K562 (cell line): ENCODE data around the gene MBD6. TPM values are rescaled to one million over a fixed set of nuclear protein-coding genes. Genes with fewer than 3 reads are reported as not detected.

ENCODE experiments used
- AFF4 ChIP-seq: sonication (generic); formaldehyde crosslinking; IDR thresholded peaks from 2 replicates; pipeline ENCODE4 v1.8.0; 2023; ENCODE audit warnings: mild to moderate bottlenecking, missing genetic modification reagents
- CTBP1 ChIP-seq: fragments of 450-650 bp; IDR thresholded peaks from 2 replicates; pipeline ENCODE4 v1.6.1; 2016; ENCODE audit warnings: borderline replicate concordance
- KAT7 ChIP-seq: sonication (generic); formaldehyde crosslinking; IDR thresholded peaks from 2 replicates; pipeline ENCODE4 v1.8.0; 2022; ENCODE audit warnings: missing genetic modification reagents, mild to moderate bottlenecking, borderline replicate concordance
- LEF1 ChIP-seq: fragments of 450-650 bp; IDR thresholded peaks from 2 replicates; pipeline ENCODE4 v1.6.1; 2016; ENCODE audit warnings: mild to moderate bottlenecking
- NR4A1 ChIP-seq, 2 experiments: fragments of 250-450 bp in 1 of 2; fragments of 450-650 bp in 1 of 2; sonication (Bioruptor Pico) in 1 of 2; IDR thresholded peaks; 2 replicates each; pipeline versions ENCODE4 v1.4.0 to v1.6.1; 2016 to 2020; ENCODE audit warnings: mild to moderate bottlenecking in 2 of 2, missing compliant biosample characterization in 1 of 2, missing genetic modification characterization in 1 of 2, moderate library complexity in 1 of 2
- PRDM10 ChIP-seq: fragments of 450-650 bp; IDR thresholded peaks from 2 replicates; pipeline ENCODE4 v1.6.1; 2018; ENCODE audit not compliant: partially characterized antibody
- RREB1 ChIP-seq: fragments of 250-450 bp; sonication (Bioruptor Pico); IDR thresholded peaks from 2 replicates; pipeline ENCODE4 v1.4.0; 2020
- SAP30 ChIP-seq: fragments of 200-600 bp; sonication (generic); IDR thresholded peaks from 2 replicates; pipeline ENCODE4 v1.6.1; 2012; ENCODE audit warnings: borderline replicate concordance, low read depth, mild to moderate bottlenecking, moderate library complexity, low read length, control low read depth, inconsistent platforms; ENCODE audit not compliant: insufficient read depth, poor library complexity, severe bottlenecking
- ZNF449 ChIP-seq: fragments of 250-450 bp; sonication (Bioruptor Pico); IDR thresholded peaks from 2 replicates; pipeline ENCODE4 v1.8.0; 2022; ENCODE audit warnings: moderate library complexity, mild to moderate bottlenecking, inconsistent platforms
- polyA plus RNA-seq, 8 experiments: library from polyadenylated mRNA; depleted of rRNA in 4 of 8; stranded (reverse) in 5 of 8; unstranded in 3 of 8; fragments of >200 nt; fragmentation: Nextera tagmentation in 2 of 8; fragmentation: Illumina TruSeq in 1 of 8; extraction: Ambion mirVana in 2 of 8; extraction: Trizol in 1 of 8; gene quantifications; 2 replicates each; pipeline versions ENCODE4 v1.2.1 to v1.2.3, GENCODE V29; 2011 to 2014; ENCODE audit warnings: inconsistent platforms in 1 of 8, missing spikeins in 1 of 8
- total RNA-seq, 7 experiments: library from RNA; depleted of rRNA in 6 of 7; stranded (reverse); fragments of >200 nt in 6 of 7; fragmentation: Illumina TruSeq in 2 of 7; extraction: Trizol in 2 of 7; gene quantifications; 2 replicates each; pipeline versions ENCODE4 v1.2.1 to v1.2.3, GENCODE V29; 2011 to 2021; ENCODE audit warnings: low replicate concordance in 1 of 7

Gene MBD6
- total and polyA plus RNA-seq, 9 of the 15 experiments (the other 6 are each of a cell fraction or from before 2014, with no cell fraction given): 2.0 to 54.8 (median 3.8) TPM

- TF ChIP-seq PRDM10 (peak; percentile 41), CTBP1 (peak; percentile 77), RREB1 (0 out of 2 replicates have a peak, but pooled peaks have one; percentile 36), AFF4 (peak; percentile 87; the same call in 1 of the 2 replicates), NR4A1 (CRISPR knock-in tag; IDR thresholded peaks at IDR 0.05) (peak; percentile 75; the same call in 1 of the 2 replicates), NR4A1 (tag; IDR thresholded peaks at IDR 0.05) (peak; percentile 87), SAP30 (peak; percentile 92), LEF1 (peak; percentile 97), KAT7 (CRISPR knock-in tag) (peak; percentile 64; the same call in 1 of the 2 replicates), ZNF449 (peak; percentile 71; the same call in 1 of the 2 replicates)
Measured at GRCh38 chr12:57522011-57522886, at the start of gene MBD6 (continued).
